ENCODE data around the gene RNF10. TPM values are rescaled to one million over a fixed set of nuclear protein-coding genes. Genes with fewer than 3 reads are reported as not detected.
"Not testable (repeated sequence)": the region's sequence is repeated elsewhere in the genome, so short reads cannot be mapped to it uniquely, and the experiment has no call there.

Gene RNF10
- total RNA-seq: 90.2 and 127 TPM in 2 replicates

DNA sequence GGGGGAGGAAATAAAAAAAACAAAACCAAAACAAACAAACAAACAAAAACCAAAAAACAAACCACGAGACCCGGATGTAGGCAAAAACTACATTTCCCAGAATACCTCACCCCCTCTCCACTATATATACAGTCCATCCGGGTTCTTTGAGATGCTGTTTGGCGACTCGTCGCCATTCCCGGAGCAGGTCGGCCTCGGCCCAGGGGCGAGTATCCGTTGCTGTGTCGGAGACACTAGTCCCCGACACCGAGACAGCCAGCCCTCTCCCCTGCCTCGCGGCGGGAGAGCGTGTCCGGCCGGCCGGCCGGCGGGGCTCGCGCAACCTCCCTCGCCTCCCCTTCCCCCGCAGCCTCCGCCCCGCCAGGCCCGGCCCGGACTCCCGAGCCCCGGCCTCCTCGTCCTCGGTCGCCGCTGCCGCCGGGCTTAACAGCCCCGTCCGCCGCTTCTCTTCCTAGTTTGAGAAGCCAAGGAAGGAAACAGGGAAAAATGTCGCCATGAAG, at the start of gene RNF10:
TSS of gene RNF10 (plus strand) at position 154 of the 500 bp plus-strand sequence. CDS start 456 bp downstream, outside the sequence.
- DNase-seq (ENCODE audit: low read depth in 2 of 2): peak; percentile 90 to 91

DNA sequence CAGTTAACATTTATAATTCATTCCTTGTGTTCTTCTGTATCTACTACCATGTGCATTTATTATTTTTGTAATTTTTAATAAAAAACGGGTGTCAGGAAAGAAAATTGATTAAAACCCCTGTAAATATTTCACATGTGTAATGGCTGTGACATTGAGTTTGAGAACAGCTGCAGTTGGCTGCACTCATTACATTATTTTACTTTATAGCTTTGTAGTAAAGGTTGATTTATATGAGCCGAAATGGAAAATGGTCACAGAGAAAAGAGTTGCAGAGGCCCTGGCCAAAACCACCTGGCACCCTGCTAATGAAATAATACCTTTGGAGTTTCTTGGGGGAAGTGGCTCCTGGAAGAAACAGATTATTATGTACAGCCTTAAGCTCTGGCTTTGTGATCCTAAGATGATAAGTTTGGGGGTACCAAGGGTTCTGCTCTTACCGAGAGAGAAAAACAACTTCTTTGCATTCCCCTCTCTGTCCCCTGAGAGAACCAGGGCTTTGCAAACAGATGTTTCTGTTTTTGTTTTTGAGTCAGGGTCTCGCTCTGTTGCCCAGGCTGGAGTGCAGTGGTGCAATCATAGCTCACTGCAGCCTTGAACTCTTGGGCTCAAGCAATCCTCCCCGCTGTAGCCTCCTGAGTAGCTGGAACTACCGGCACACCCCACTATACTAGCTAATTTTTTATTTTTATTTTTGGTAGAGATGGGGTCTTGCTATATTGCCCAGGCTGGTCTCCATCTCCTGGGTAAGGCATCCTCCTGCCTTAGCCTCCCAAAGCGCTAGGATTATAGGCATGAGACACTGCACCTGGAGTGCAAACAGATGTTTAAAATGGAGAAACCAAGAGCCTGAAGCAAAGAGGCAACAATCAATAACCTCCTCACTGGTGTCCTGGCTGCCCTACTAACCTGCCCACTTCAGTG, 47.9 kb upstream of the RNF10 start:
- no peak for DNase-seq (ENCODE audit: low read depth in 2 of 2)

- DNase-seq (ENCODE audit: low read depth in 2 of 2): peak in 1 of 2 donors; percentile 24
Observed at GRCh38 chr12:120487552-120487951, 46.6 kb upstream of the RNF10 start.

DNA sequence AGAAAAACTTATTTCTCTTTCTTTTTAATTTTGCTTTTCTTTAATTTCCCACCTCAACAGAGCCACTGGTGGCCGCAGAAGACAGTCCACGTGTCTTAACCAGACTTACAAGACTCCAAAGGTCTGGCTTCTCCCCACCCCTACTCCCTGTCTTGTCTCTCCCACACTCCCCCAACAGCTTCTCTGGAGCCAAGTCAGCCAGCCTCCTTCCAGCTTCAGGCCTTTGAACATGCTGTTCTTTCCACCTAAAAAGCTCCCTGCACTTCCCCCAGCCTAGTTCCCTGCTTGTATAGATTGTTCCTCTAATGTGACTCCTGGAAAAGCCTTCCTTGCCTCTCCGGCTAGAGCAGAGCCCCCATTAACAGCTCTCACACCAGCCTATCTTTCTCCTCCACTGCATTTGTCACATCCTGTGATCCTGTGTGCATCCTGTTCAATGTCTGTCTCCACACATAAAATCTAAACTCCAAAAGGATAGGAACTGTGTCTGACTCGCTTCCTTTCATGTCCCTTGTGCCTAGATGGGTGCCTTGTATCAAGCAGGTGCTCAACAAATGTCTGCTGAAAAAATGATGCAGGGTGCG, 46.0 kb upstream of the RNF10 start:
- DNase-seq (ENCODE audit: low read depth in 2 of 2): peak; percentile 43 to 59

- no peak for DNase-seq (ENCODE audit: low read depth in 2 of 2)
Observed at GRCh38 chr12:120489018-120489417, 45.1 kb upstream of the RNF10 start.

DNA sequence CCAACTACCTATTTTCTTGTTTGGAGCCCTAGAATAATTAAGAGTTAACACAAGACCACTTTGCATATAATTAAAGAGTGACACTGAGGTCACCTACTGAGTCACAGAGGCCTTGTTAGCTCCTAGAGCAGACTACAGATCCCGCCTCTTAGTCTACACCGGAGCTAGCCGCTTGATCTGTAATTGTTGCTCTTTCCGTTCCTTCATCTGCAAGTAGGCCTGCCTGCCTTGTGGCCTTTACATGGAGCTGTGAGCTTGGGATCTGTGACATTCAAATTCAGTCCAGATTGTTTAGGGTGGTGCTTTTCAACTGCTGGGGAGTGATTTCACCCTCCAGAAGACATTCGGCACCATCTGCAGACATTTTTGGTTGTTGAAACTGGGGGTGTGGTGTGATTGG, 43.8 kb upstream of the RNF10 start:
- DNase-seq (ENCODE audit: low read depth in 2 of 2): no peak

- no peak for DNase-seq (ENCODE audit: low read depth in 2 of 2)
Observed at GRCh38 chr12:120490833-120491512, 43.2 kb upstream of the RNF10 start.

DNA sequence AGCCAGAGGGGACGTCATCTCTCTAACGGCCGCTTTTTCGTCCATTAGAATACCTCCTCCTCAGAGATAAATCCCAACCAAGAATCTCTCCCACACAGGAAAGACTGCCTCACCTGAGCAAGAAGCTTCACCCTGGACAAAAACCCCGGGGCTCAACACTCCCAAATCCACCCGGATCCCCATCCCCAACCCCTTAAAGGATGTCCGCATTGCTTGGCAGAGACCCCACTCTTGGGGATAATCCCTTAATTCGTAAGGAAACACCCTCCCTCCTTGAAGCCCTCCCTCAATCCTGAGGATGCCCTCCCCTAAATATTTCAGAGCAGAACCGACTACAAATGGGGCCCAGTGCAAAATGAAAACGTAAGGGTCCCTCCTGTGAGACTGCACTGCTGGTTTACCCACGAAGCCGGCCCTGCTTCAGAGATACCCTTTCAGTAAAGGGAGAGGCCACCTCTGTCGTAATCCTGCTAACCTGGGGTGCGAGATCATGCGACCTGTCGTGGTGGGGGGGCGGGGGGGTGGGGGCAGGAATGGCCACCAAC, 38.9 kb upstream of the RNF10 start:
- peak in 1 of 2 donors; percentile 16 for DNase-seq (ENCODE audit: low read depth in 2 of 2)

DNA sequence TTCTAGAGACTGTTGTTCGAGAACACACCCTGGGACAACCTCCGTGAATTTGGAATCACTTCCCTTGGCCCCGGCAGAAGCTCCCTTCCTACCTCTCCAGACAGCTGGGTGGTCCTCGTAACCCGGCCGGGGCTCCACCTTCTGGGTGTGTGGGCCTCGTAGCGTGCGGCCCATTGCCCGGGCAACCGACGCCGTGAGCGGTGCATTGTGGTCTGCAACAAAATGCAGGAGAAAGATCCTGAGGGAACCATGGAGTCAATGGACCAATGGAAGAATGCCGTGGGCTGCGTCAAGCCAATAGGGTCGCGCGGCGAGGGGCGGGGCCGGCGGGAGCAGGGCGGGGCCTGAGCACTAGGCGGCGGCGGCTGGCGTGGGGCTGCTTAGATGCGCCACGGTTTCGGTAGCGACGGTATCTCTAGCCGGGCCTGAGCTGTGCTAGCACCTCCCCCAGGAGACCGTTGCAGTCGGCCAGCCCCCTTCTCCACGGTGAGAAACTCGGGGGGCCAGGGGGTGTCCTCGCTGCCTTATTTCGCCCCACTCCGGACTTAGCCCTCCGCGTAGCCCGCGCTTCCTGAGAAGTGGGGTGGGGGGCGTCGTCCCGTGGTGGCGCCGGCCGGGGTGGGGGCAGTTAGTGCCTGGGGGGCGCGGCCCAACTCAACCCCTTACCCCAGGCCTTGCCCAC, 38.3 kb upstream of the RNF10 start, which contains the start of gene DYNLL1:
TSS of gene DYNLL1 (plus strand) at position 383 of the 682 bp plus-strand sequence. CDS start 309 bp downstream, outside the sequence.
- DNase-seq (ENCODE audit: low read depth in 2 of 2): peak; percentile 97

DNA sequence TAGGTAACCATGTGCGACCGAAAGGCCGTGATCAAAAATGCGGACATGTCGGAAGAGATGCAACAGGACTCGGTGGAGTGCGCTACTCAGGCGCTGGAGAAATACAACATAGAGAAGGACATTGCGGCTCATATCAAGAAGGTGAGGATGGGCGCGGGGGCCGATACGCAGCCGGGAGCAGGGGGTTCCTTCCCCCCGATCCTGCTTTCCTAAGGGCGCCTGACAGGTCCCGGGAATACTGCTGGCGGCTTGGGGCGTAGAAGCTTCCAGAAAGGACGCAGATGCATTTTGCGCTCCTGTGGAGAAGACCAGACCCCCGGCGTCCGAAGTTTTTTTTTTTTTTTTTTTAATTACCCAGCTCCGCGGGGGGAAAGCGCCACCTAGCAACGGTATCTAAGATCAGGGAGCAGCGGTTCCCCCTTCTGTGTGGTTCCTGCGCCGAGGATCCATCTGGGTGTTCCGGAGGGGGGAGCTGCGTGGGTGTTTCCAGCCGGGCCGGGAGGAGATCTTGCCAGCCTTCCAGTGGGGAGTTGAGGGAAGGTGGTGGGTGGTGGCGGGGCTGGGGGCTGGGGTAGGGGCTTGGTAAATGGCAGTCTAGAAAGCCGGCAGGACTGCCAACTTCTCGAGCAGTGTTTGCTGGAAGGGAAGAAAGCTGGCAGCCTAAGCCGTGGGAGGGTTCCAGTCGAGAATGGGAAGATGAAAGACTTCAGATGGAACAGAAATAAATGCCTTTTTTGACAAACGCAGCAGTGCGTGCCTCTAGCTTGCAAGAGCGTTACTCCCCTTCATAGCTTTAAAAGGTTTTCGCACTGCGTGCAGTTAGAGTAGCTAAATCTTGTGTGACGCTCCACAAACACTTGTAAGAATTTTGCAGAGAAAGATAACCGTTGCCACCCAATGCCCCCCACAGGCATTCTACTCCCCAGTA, 37.5 kb upstream of the RNF10 start:
- DNase-seq (ENCODE audit: low read depth in 2 of 2): peak; percentile 72 to 73

DNA sequence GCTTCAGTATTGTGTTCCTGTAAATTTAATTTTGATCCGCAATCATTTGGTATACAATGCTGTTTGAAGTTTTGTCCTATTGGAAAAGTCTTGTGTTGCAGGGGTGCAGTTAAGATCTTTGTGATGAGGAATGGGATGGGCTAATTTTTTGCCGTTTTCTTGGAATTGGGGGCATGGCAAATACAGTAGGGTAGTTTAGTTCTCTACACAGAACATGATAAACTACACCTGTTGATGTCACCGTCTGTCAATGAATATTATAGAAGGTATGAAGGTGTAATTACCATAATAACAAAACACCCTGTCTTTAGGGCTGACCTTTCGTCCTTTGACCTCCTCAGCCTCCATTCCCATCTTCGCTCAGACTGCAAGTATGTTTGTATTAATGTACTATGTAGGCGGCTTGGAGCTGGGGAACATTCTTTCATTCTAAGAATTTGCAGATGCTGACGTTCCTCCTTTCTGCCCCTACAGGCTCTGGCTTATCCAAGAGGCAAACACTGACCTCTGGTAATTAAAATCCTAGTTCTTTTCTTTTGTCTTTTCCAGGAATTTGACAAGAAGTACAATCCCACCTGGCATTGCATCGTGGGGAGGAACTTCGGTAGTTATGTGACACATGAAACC, 36.5 kb upstream of the RNF10 start:
- no peak for DNase-seq (ENCODE audit: low read depth in 2 of 2)

DNA sequence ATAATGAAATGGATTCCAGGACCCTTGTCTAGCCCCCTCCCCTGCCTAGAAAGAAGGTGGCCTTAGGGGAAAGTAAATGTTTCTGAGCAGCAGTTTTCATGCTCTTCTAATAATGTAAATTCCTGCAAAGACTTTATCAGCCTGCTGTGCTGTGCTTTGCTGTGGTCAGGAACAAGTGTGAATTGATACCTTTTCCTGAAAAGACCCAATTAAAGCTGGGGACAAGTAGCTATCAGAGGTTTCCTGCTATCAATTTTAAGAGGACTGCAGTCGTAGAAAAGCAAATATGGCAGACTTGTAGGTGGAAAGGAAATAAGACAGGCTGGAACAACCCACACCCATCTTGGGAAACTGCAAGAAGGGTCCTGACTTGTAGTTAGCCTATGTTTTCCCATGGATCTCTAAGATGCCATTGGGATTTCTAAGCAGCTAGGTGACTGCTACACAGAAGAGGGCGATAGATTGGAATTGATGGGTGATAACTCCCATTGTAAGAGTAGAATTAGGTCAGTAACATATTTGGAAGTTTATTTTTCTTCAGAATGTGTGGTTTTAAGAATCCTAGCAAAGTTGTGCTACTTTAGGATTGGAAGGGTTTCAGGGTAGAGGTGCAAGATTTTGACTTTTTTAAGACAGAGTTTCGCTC, 35.2 kb upstream of the RNF10 start:
- DNase-seq (ENCODE audit: low read depth in 2 of 2): no peak

GRCh38 chr12:120500581-120500980, 33.6 kb upstream of the RNF10 start:
- peak in 1 of 2 donors; percentile 63 for DNase-seq (ENCODE audit: low read depth in 2 of 2)

DNA sequence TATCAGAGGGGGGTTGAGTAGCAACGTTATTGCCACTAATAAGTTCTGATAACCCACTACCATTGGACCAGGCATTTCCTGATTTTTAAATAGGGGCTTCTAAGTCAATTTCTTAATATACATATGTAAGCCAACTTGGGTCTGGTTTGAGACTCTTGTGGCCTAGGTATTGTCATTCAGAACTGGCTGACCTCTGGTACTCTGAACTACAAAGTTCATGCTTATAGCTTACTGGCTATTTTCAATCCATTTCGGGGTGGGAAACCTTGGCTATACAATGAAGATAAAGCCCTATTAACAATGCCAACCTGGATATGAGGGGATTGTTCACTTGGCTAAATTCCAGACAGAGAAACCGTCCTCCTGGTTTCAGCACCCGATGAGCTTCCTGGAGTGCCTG, 29.6 kb upstream of the RNF10 start:
- no peak for DNase-seq (ENCODE audit: low read depth in 2 of 2)

DNA sequence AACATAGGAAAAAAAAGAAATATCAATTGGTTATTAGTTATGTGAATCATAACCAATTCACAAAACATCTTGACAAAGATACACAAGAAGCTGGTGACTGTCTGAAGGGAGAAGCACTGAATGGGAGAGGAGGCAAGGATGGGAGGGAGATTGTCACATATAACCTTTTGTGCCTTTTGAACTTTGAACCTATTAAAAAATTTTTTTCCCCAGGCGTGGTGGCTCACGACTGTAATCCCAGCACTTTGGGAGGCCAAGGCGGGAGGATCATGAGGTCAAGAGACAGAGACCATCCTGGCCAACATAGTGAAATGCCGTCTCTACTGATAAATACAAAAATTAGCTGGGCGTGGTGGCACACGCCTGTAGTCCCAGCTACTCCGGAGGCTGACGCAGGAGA, 25.6 kb upstream of the RNF10 start:
- DNase-seq (ENCODE audit: low read depth in 2 of 2): no peak

GRCh38 chr12:120514002-120514401, 20.2 kb upstream of the RNF10 start:
- no peak for DNase-seq (ENCODE audit: low read depth in 2 of 2)

GRCh38 chr12:120515496-120515895, 18.7 kb upstream of the RNF10 start:
- no peak for DNase-seq (ENCODE audit: low read depth in 2 of 2)

- DNase-seq (ENCODE audit: low read depth in 2 of 2): not testable (repeated sequence)
Observed at GRCh38 chr12:120519324-120519723, 14.8 kb upstream of the RNF10 start.

DNA sequence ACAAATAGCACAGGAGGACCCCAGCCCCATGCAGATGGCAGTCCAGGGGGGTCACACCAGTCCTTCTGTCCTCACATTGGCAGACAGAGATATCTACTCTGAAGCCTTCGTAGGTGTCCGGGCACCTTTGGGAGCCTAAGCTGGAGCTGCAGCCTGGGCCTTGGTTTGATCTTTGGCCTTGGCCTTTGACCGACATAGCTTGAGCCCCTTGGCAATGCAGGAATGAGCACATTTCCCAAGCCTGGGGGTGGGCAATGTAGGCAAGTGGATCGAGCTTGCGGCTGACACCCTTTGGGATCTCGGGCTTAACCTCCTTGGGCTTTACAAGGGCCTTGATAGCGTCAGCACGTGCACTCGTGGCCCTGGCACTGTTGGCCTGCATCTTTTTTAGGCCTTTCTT, 11.6 kb upstream of the RNF10 start:
- DNase-seq (ENCODE audit: low read depth in 2 of 2): no peak

All from lung microvascular endothelial cell (primary cell).